ENCODE measurements around the gene CSRNP3.

DNA sequence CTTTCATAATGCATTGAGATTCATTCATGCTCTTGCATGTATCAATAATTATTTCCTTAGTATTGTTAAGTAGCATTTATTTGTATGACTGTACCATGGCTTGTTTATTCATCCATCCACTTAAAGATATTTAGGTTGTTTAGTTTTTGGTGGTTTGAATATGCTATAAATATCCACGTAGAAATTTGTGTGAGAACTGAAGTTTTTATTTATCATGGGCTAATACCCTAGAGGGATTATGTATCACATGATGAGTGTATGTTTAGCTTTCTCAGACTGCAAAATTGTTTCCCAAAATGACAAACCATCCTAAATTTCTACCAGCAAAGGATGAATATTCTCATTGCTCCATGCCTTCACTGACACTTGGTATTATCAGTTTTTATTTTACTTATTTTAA is 55.2 kb downstream of the CSRNP3 start:
- TF ChIP-seq, protein P1, sequence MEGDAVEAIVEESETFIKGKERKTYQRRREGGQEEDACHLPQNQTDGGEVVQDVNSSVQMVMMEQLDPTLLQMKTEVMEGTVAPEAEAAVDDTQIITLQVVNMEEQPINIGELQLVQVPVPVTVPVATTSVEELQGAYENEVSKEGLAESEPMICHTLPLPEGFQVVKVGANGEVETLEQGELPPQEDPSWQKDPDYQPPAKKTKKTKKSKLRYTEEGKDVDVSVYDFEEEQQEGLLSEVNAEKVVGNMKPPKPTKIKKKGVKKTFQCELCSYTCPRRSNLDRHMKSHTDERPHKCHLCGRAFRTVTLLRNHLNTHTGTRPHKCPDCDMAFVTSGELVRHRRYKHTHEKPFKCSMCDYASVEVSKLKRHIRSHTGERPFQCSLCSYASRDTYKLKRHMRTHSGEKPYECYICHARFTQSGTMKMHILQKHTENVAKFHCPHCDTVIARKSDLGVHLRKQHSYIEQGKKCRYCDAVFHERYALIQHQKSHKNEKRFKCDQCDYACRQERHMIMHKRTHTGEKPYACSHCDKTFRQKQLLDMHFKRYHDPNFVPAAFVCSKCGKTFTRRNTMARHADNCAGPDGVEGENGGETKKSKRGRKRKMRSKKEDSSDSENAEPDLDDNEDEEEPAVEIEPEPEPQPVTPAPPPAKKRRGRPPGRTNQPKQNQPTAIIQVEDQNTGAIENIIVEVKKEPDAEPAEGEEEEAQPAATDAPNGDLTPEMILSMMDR (IDR thresholded peaks at IDR 0.05; ENCODE audit: low read length) = no peak
- TF ChIP-seq EZH2 (IDR thresholded peaks at IDR 0.05; ENCODE audit: borderline replicate concordance, low read length) = no peak

Data from OCI-LY1 (cell line).